ENCODE measurements around the gene PCK2.

- TF ChIP-seq CTCF (IDR thresholded peaks at IDR 0.05) (no peak), TP53 (CRISPR knock-in tag; IDR thresholded peaks at IDR 0.05) (no peak), CBX2 (IDR thresholded peaks at IDR 0.05; ENCODE audit: borderline replicate concordance, low read depth) (no peak), POLR2A (IDR thresholded peaks at IDR 0.05; ENCODE audit: low read length) (no peak), GATA3 (IDR thresholded peaks at IDR 0.05; ENCODE audit: borderline replicate concordance) (no peak), JUN (IDR thresholded peaks at IDR 0.05) (no peak), FOXS1 (CRISPR knock-in tag; IDR thresholded peaks at IDR 0.05) (no peak), CEBPB (IDR thresholded peaks at IDR 0.05) (no peak), MAFK (IDR thresholded peaks at IDR 0.05; ENCODE audit: partially characterized antibody) (no peak)
Observed at GRCh38 chr14:24121210-24121609, 27.1 kb downstream of the PCK2 start.

All from A549 (cell line).